Fibroblast of villous mesenchyme (primary cell): ENCODE results near the gene SUPT20H. TPM values are rescaled to one million over a fixed set of nuclear protein-coding genes. Genes with fewer than 3 reads are reported as not detected.
A peak's percentile ranks its signal among the peaks of the same experiment; 100 is the strongest.

Source experiments
- DNase-seq: peaks from one replicate; pipeline ENCODE4 v3.0.0-alpha.2; 2010; ENCODE audit warnings: low read depth
- H3K4me3 ChIP-seq: 2 replicates; pipeline ENCODE4 v1.5.1; 2011; ENCODE audit warnings: low read depth, mild to moderate bottlenecking, low read length
- total RNA-seq: library from RNA; depleted of rRNA; stranded (reverse); fragments of >200 nt; gene quantifications from 2 replicates; pipeline ENCODE4 v1.2.3, GENCODE V29; 2012
- TF ChIP-seq, protein P1 (sequence below): IDR thresholded peaks from 2 replicates; pipeline ENCODE4 v1.5.1; 2012; ENCODE audit warnings: low read depth, mild to moderate bottlenecking, low read length; ENCODE audit not compliant: insufficient read depth

The SUPT20H gene
- total RNA-seq, 1 donor, result 105 TPM

- no peak overlapping the region for H3K4me3 ChIP-seq
- DNase-seq, result no peak
- TF ChIP-seq, protein P1, sequence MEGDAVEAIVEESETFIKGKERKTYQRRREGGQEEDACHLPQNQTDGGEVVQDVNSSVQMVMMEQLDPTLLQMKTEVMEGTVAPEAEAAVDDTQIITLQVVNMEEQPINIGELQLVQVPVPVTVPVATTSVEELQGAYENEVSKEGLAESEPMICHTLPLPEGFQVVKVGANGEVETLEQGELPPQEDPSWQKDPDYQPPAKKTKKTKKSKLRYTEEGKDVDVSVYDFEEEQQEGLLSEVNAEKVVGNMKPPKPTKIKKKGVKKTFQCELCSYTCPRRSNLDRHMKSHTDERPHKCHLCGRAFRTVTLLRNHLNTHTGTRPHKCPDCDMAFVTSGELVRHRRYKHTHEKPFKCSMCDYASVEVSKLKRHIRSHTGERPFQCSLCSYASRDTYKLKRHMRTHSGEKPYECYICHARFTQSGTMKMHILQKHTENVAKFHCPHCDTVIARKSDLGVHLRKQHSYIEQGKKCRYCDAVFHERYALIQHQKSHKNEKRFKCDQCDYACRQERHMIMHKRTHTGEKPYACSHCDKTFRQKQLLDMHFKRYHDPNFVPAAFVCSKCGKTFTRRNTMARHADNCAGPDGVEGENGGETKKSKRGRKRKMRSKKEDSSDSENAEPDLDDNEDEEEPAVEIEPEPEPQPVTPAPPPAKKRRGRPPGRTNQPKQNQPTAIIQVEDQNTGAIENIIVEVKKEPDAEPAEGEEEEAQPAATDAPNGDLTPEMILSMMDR, result no peak
Measured at GRCh38 chr13:37072024-37072423, 12.5 kb upstream of the SUPT20H start.

- no peak for DNase-seq
- no peak overlapping the region for H3K4me3 ChIP-seq
- TF ChIP-seq, protein P1, result no peak
Measured at GRCh38 chr13:37070956-37071355, 11.5 kb upstream of the SUPT20H start.

DNA sequence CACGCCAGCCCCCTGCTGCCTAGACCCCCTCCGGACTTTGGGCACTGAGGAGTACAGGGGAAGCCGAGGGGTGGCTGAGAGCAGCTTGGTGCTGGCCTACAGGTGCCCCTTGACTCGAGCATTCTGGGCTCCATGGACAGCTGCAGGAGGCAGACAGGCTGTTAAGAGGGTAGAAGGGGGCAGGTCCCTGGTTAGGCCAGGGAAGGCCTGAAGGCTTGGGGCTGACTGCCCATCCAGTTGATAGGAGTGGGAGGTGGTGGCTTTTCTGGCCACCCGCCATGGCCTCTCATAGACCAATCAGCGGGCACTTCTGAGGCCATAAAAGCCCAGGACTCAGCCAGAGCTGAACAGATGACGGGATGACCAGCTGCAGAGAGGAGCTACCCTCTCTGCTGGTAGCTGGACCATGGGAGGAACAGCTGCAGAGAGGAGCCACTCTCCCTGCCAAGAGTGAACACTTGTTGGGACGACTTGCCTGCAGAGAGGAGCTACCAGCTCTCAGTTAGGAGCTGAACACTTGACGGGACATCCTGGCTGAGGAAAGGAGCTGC lies 10.7 kb upstream of the SUPT20H start:
- TF ChIP-seq, protein P1, result no peak
- H3K4me3 ChIP-seq, result no peak overlapping the region
- DNase-seq, result no peak

DNA sequence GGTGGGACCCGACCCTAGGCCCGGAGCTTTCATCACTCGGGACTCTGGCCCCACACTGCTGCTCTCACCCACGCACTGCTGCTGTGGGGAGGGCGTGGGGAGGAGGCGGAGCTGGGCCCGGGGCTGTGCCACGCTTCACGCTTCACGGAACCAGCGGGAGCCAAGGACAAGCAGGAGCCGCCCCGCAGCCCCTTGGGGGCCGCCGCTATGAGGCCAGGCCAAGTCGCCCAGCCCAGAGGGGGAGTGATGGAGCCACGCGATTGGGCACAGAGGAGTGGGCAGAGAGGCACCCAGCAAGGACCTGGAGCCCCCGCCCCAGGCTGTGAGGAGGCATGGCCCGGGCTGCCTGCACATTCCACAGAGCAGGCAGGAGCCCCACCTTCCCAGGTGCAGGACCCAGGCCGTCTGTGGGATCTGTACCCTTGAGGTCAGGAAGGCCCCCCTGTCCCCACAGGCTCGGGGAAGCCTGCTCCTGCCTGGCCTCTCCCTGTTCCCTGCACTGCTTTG lies 10.2 kb upstream of the SUPT20H start:
- TF ChIP-seq, protein P1, result no peak
- no peak overlapping the region for H3K4me3 ChIP-seq
- no peak for DNase-seq

- TF ChIP-seq, protein P1, result peak; percentile 21
- no peak overlapping the region for H3K4me3 ChIP-seq
- peak; percentile 22 for DNase-seq
Measured at GRCh38 chr13:37068962-37069361, 9.5 kb upstream of the SUPT20H start.

GRCh38 chr13:37067874-37068273 lies 8.4 kb upstream of the SUPT20H start:
- TF ChIP-seq, protein P1, result no peak
- H3K4me3 ChIP-seq, result no peak overlapping the region
- DNase-seq, result no peak

DNA sequence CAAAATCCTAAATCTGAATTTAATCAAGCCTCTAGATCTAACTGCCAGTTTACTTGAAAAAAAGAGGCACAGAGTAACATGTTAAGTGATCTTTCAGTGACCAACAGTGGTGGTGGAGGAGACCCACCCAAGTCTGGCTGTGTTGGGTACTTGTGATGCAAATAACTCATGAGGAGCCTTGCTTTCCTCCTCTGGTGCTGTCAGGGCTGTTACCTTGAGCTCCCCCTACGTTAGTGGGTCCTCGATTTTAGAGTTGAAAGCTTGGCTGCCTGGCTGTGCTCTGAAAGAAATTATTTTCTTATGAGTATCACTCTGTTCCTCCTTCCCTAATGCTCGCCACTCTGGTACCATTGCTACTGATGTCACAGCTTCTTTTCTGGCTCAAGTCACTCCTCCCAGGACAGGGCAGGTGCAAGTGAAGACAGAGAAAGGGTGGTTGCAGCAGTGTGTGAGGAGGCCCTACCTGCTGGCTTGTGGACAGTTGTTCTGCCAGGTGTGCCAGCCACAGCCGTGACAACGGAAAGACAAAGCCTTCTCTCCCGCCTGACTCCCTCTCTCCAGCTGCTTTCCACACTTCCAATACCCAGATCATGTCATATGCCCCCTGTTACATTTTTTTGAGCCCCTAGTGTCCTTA lies 6.5 kb upstream of the SUPT20H start:
- TF ChIP-seq, protein P1, result no peak
- DNase-seq, result no peak
- H3K4me3 ChIP-seq, result no peak overlapping the region
